Brain microvascular endothelial cell (primary cell): ENCODE measurements around the gene CLBA1.

Source experiments
- DNase-seq: peaks from one replicate; pipeline ENCODE4 v3.0.0-alpha.2; 2020
- H3K27ac ChIP-seq: fragments of 250-450 bp; sonication (Bioruptor Pico); 2 replicates; pipeline ENCODE4 v1.5.1; 2020; ENCODE audit warnings: mild to moderate bottlenecking, moderate library complexity
- H3K27me3 ChIP-seq: fragments of 250-450 bp; sonication (Bioruptor Pico); replicated peaks from 2 replicates; pipeline ENCODE4 v1.5.1; 2020; ENCODE audit warnings: mild to moderate bottlenecking
- H3K36me3 ChIP-seq: fragments of 250-450 bp; sonication (Bioruptor Pico); replicated peaks from 2 replicates; pipeline ENCODE4 v1.5.1; 2020; ENCODE audit warnings: mild to moderate bottlenecking
- H3K4me3 ChIP-seq: 2 replicates; pipeline ENCODE4 v1.5.1; 2011; ENCODE audit warnings: low read depth, mild to moderate bottlenecking, control low read depth, low read length, moderate library complexity
- in situ Hi-C: cut with HindIII; loops from 2 replicates; pipeline ENCODE4 v1.10.0; 2017; ENCODE audit warnings: low sequenced_read_pairs, low pct_ligation_motif_present
- TF ChIP-seq, protein P1 (sequence below): IDR thresholded peaks from 2 replicates; pipeline ENCODE4 v1.5.1; 2011; ENCODE audit warnings: low read depth, mild to moderate bottlenecking, moderate library complexity, low read length, control low read depth, inconsistent platforms; ENCODE audit errors: missing control alignments

The CLBA1 gene

DNA sequence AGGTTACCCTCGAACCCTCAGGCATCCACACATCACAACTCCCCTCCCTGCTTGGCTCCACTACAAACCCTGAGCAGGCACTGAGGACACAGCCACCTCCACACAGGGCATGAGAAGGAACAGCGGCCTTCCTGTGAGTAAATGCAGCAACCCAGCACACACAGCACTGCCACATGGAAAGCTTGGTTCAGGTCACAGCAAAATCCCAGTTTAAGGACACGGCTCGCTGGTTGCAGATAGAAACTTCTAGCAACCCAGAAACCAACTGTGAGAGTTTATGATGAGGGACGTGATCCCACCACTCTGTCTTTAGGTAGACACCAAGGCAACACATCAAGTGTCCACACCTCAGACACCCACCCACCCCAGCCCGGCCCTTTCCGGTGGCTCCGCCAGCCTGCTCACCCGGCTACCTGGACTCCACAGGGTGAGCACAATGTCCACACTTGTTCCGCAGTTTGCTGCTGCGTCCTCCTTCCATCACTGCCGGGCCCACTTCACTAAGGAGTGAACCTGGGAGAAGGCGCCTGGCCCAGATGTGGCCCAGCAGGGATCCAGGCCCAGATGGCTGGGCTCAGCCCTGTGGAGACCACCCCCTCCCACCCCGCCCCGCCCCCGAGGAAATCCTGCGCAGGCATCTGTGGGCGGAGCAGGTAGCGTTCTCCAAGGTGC is 22.1 kb downstream of the CLBA1 start:
- peaks cover 27% of the 10 kb centered on the region for H3K36me3 ChIP-seq
- TF ChIP-seq, protein P1, sequence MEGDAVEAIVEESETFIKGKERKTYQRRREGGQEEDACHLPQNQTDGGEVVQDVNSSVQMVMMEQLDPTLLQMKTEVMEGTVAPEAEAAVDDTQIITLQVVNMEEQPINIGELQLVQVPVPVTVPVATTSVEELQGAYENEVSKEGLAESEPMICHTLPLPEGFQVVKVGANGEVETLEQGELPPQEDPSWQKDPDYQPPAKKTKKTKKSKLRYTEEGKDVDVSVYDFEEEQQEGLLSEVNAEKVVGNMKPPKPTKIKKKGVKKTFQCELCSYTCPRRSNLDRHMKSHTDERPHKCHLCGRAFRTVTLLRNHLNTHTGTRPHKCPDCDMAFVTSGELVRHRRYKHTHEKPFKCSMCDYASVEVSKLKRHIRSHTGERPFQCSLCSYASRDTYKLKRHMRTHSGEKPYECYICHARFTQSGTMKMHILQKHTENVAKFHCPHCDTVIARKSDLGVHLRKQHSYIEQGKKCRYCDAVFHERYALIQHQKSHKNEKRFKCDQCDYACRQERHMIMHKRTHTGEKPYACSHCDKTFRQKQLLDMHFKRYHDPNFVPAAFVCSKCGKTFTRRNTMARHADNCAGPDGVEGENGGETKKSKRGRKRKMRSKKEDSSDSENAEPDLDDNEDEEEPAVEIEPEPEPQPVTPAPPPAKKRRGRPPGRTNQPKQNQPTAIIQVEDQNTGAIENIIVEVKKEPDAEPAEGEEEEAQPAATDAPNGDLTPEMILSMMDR = no peak
- no peak overlapping the region for H3K4me3 ChIP-seq
- H3K27me3 ChIP-seq = no peaks in the 10 kb centered on the region
- H3K27ac ChIP-seq = no peak overlapping the region
- in situ Hi-C loops = no loop called here
- DNase-seq = no peak

DNA sequence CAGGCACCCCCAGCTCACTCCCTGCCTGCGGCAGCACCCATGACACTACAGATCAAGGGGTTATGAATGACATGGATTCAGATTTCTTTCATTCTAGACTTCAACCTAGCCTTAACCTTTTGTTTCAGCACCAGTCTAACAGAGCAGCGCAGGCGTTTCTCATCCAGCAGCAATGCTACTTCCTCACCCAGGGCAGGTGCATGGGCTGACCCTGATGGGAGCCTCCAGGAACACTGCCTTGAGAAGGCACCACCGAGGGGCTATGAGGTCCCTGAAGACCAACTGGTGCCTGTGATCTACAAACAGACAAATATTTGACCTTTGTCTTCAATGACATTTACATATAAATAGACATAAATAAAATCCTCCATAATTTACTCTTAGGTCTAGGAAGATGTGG is 24.5 kb downstream of the CLBA1 start:
- in situ Hi-C loops = no loop called here
- Histone ChIP-seq H3K36me3 (peaks cover 27% of the 10 kb centered on the region), H3K27me3 (no peaks in the 10 kb centered on the region), H3K4me3 (no peak overlapping the region), H3K27ac (no peak overlapping the region)
- TF ChIP-seq, protein P1 = no peak
- no peak for DNase-seq

DNA sequence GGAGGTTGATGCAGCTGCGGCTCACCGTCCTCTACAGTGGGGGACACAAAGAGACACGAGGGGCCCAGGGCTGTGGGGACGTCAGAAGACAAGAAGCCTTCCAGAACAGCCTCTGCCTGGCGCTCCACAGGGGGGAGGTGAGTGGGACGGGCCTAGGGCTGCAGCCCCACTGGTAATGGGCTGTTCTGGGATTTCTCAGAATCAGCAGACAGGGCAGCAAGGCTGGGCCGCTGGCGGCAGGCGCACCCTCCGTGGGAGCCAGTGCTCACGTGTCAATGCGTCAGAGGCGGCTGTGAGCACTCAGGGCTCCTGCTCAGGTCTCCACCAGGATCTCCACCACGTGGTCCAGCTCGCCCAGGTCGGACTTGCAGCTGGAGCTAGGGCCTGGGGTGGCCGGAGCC is 25.3 kb downstream of the CLBA1 start:
- DNase-seq = no peak
- peaks cover 27% of the 10 kb centered on the region for H3K36me3 ChIP-seq

DNA sequence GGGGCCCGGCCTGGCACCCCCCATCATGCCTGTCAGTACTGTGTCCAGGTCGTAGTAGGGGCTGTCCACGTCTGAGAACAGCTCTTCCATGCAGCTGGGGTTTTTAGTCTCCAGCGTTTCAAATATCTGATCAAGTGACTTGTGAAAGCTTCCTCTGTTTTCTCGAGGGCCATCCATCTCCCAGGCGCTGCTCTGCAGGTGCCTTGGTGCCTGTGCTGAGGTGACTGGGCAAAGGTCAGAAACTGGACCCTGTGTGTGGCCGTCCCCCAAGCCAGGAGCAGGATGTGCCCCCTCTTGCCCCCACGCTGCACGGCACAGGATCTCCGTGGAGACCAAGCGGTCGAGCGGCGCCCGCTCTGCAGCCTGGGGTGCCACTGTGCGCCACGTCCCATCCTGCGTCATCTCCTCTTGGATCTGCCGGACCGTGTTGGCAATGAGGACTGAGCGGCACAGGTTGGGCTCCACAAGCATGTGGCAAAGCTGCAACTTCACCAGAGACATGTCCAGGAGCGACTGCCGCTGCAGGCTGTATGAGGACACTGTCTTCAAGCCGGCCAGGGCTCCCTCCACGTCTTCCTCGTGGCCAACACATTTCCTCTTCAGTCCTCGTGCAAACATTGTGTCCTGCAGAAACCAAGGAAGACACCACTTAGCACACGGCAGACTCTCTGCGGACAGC is 25.9 kb downstream of the CLBA1 start:
- peaks cover 27% of the 10 kb centered on the region for H3K36me3 ChIP-seq
- TF ChIP-seq, protein P1 = no peak
- no peak overlapping the region for H3K4me3 ChIP-seq
- no peak for DNase-seq
- in situ Hi-C loops = no loop called here
- H3K27ac ChIP-seq = no peak overlapping the region
- H3K27me3 ChIP-seq = no peaks in the 10 kb centered on the region

More for the DNA sequence above, 25.3 kb downstream of the CLBA1 start:
- TF ChIP-seq, protein P1 = no peak
- no peak overlapping the region for H3K27ac ChIP-seq
- H3K4me3 ChIP-seq = no peak overlapping the region
- H3K27me3 ChIP-seq = no peaks in the 10 kb centered on the region
- in situ Hi-C loops = no loop called here

DNA sequence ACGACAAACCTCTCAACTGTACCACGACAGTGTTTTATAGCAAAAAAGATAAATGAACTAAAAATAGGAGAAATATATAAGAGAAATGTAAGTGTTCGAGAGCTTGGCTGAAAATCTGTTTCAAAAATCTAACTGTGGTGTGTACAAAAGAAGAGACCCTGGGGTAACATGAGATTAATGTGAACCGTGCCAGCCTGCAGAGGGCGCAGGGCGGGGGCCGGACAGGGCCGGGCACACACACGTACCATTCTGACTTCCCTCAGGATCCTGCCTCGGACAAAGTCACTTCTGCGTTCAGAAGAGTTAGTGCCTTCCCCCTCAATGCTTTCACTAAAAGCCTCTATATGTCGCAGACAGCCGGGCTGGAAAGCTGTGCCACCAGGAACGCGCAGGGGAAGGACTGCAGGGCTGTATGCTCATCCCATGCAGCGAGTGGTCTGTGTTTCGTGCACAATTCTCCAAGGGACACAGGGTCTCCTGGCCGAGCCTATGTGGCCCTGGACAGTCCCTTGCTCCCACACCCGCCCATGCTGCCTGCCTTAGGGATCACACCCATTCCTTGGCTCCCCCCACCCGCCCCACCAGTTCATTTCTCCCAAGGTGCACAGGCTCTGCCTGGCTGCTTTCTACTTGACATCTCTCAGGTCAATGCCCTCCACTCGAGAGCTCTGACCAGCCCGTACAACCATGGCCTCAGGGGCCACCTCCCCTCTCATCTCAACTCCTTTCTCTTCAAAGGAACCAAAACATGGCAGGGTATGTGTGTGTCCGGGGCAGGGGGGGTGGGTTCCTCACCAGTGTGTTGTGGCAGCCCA is 26.8 kb downstream of the CLBA1 start:
- in situ Hi-C loops = no loop called here
- TF ChIP-seq, protein P1 = peak; percentile 57
- Histone ChIP-seq H3K27ac (no peak overlapping the region), H3K27me3 (no peaks in the 10 kb centered on the region), H3K36me3 (peaks cover 23% of the 10 kb centered on the region), H3K4me3 (no peak overlapping the region)
- DNase-seq = no peak
